Transverse colon (tissue), 4 donors: Measurements from ENCODE around the gene GGA3. TPM values are rescaled to one million over a fixed set of nuclear protein-coding genes. Genes with fewer than 3 reads are reported as not detected.
"Not testable (repeated sequence)": the region's sequence is repeated elsewhere in the genome, so short reads cannot be mapped to it uniquely, and the experiment has no call there.

ENCODE experiments used
- DNase-seq: peaks from one replicate; pipeline ENCODE4 v3.0.0-alpha.2; 2019
- H3K27ac ChIP-seq, 4 donors: fragments of 200-600 bp; sonication (generic); 2 replicates each; pipeline ENCODE4 v1.5.1; 2016 to 2018; ENCODE audit warnings: inconsistent platforms in 4 of 4
- H3K27me3 ChIP-seq: fragments of 200-600 bp; sonication (generic); 2 replicates; pipeline ENCODE4 v1.5.1; 2017; ENCODE audit warnings: inconsistent platforms
- H3K36me3 ChIP-seq, 4 donors: fragments of 200-600 bp; sonication (generic); 2 replicates each; pipeline ENCODE4 v1.5.1; 2017 to 2019; ENCODE audit warnings: inconsistent platforms in 4 of 4
- H3K4me1 ChIP-seq, 4 donors: fragments of 200-600 bp; sonication (generic); 2 replicates each; pipeline ENCODE4 v1.5.1; 2017 to 2020; ENCODE audit warnings: inconsistent platforms in 4 of 4
- H3K4me3 ChIP-seq, 4 donors: fragments of 200-600 bp; sonication (generic); 1 replicate in 1 of 4; 2 replicates in 3 of 4; pipeline versions ENCODE4 v1.5.1 to v1.6.1; 2017 to 2019; ENCODE audit warnings: inconsistent platforms in 4 of 4
- H3K9me3 ChIP-seq, 2 donors: fragments of 200-600 bp; sonication (generic); 2 replicates each; pipeline ENCODE4 v1.5.1; 2017 to 2019; ENCODE audit warnings: inconsistent platforms in 2 of 2
- CTCF ChIP-seq, 5 experiments: fragments of 200-600 bp in 3 of 5; fragments of 450-650 bp in 2 of 5; sonication (generic) in 3 of 5; IDR thresholded peaks; 1 replicate in 2 of 5; 2 replicates in 3 of 5; pipeline ENCODE4 v1.5.1; 2016 to 2017; ENCODE audit warnings: antibody characterized with exemption in 5 of 5, inconsistent platforms in 3 of 5, mild to moderate bottlenecking in 2 of 5, moderate library complexity in 1 of 5
- EP300 ChIP-seq: sonication (generic); formaldehyde crosslinking; IDR thresholded peaks from one replicate; pipeline ENCODE4 v1.6.1; 2017; ENCODE audit warnings: antibody characterized with exemption, low read depth
- POLR2A ChIP-seq: fragments of 450-650 bp; IDR thresholded peaks from one replicate; pipeline ENCODE4 v1.6.1; 2016; ENCODE audit warnings: antibody characterized with exemption, mild to moderate bottlenecking, moderate library complexity
- POLR2AphosphoS5 ChIP-seq, 3 donors: sonication (generic); formaldehyde crosslinking; IDR thresholded peaks; one replicate each; pipeline ENCODE4 v1.6.1; 2016; ENCODE audit warnings: antibody characterized with exemption in 3 of 3
- WGBS, 2 donors: methylation state at CpG; one replicate each; pipeline ENCODE4 v1.1.5; 2018; ENCODE audit warnings: low coverage in 1 of 2; 5-methylcytosine and 5-hydroxymethylcytosine counted together
- in situ Hi-C, 4 donors: fragments of 200-750 bp; cut with MboI; loops; one replicate each; pipeline versions ENCODE4 v1.15.0 to v1.15.1; 2017; ENCODE audit warnings: low sequenced_read_pairs in 3 of 4, low pct_ligation_motif_present in 1 of 4, low pct_unique_long_range_greater_than_20kb in 1 of 4
- intact Hi-C: fragments of 100-400 bp; cut with DNase I; formaldehyde crosslinking; loops from one replicate; pipeline ENCODE4 v1.15.1; 2023; ENCODE audit warnings: low total_unique reads
- total RNA-seq, 4 donors: library from RNA; depleted of rRNA; stranded (reverse); fragments of >200 nt; gene quantifications; one replicate each; pipeline ENCODE4 v1.1.0, GENCODE V29; 2016

GGA3 gene
- total RNA-seq, 4 donors from 2014 or later, result 36.2 to 134 (median 59.0) TPM

GRCh38 chr17:75287221-75287620, 25.8 kb upstream of the GGA3 start:
- DNase-seq, result no peak
- Histone ChIP-seq H3K27me3 (no peaks in the 10 kb centered on the region), H3K36me3 (peaks cover 0 to under 1% (median 0%) of the 10 kb centered on the region in 4 donors), H3K4me1 (peaks cover 4 to 15% (median 9%) of the 10 kb centered on the region in 4 donors), H3K27ac (no peak overlapping the region), H3K9me3 (no peaks in the 10 kb centered on the region), H3K4me3 (no peak overlapping the region)
- intact Hi-C loops, result no loop called here
- in situ Hi-C loops, result no loop called here
- 75 to 77% methylated on average over 9 of the region's 9 CpGs for WGBS, 2 donors
- no peak for TF ChIP-seq EP300

GRCh38 chr17:75285123-75285522, 23.7 kb upstream of the GGA3 start:
- Histone ChIP-seq H3K27ac (no peak overlapping the region), H3K9me3 (no peaks in the 10 kb centered on the region), H3K27me3 (no peaks in the 10 kb centered on the region), H3K4me1 (peaks cover 4 to 10% (median 9%) of the 10 kb centered on the region in 4 donors), H3K36me3 (peaks cover 0 to 10% (median 4%) of the 10 kb centered on the region in 4 donors), H3K4me3 (no peak overlapping the region)
- 85% methylated on average over 6 of the region's 6 CpGs; no CpG with 5 or more reads in 1 of the 2 donors for WGBS, 2 donors
- in situ Hi-C loops, result no loop called here
- no peak for TF ChIP-seq POLR2A
- no peak for TF ChIP-seq POLR2AphosphoS5 (IDR thresholded peaks at IDR 0.05)
- no peak for TF ChIP-seq CTCF (IDR thresholded peaks at IDR 0.05)
- no peak for TF ChIP-seq EP300
- DNase-seq, result no peak
- intact Hi-C loops, result no loop called here

- H3K4me3 ChIP-seq, H3K9me3 ChIP-seq, H3K36me3 ChIP-seq, H3K27me3 ChIP-seq, H3K27ac ChIP-seq, H3K4me1 ChIP-seq, intact Hi-C loops, DNase-seq, in situ Hi-C loops: not testable (repeated sequence)
- WGBS, 2 donors, result 91% methylated on average over 4 of the region's 4 CpGs; no CpG with 5 or more reads in 1 of the 2 donors
These were observed 18.8 kb upstream of the GGA3 start for GRCh38 chr17:75280189-75280588.

- intact Hi-C loops, result no loop called here
- WGBS, 2 donors, result 82% methylated on average over 6 of the region's 6 CpGs; no CpG with 5 or more reads in 1 of the 2 donors
- Histone ChIP-seq H3K4me1 (peaks cover 0 to 3% (median under 1%) of the 10 kb centered on the region in 4 donors), H3K36me3 (peaks cover 0 to 10% (median 4%) of the 10 kb centered on the region in 4 donors), H3K9me3 (no peaks in the 10 kb centered on the region), H3K27me3 (no peaks in the 10 kb centered on the region), H3K27ac (no peak overlapping the region), H3K4me3 (no peak overlapping the region)
- DNase-seq, result no peak
- in situ Hi-C loops, result no loop called here
- TF ChIP-seq EP300 (no peak), POLR2A (no peak), POLR2AphosphoS5 (IDR thresholded peaks at IDR 0.05) (no peak), CTCF (IDR thresholded peaks at IDR 0.05) (no peak)
These were observed 16.3 kb upstream of the GGA3 start for GRCh38 chr17:75277664-75278071.

- no peak overlapping the region for H3K4me3 ChIP-seq
- no peaks in the 10 kb centered on the region for H3K36me3 ChIP-seq
- H3K27me3 ChIP-seq, result no peaks in the 10 kb centered on the region
- 68 to 77% methylated on average over 3 to 7 of the region's 7 CpGs for WGBS, 2 donors
- no peak for DNase-seq
- H3K4me1 ChIP-seq, result peaks cover 12 to 23% (median 16%) of the 10 kb centered on the region in 4 donors
- intact Hi-C loops, result loop anchor here (5.0 kb wide), 1 partner anchor 133 kb away; the partner anchor contains the start of gene GRB2
- no peaks in the 10 kb centered on the region for H3K9me3 ChIP-seq
- in situ Hi-C loops, result no loop called here
- H3K27ac ChIP-seq, result no peak overlapping the region
- TF ChIP-seq POLR2AphosphoS5 (IDR thresholded peaks at IDR 0.05) (no peak), POLR2A (no peak), CTCF (IDR thresholded peaks at IDR 0.05) (no peak), EP300 (no peak)
These were observed 12.7 kb upstream of the GGA3 start for GRCh38 chr17:75273977-75274708.
